GM18870 (cell line): Measurements from ENCODE around the gene TLX1.

Source experiments
- ATAC-seq: cut with Tn5 transposase; IDR thresholded peaks from one replicate; pipeline ENCODE4 v1.9.1; 2021; ENCODE audit warnings: moderate library complexity; ENCODE audit not compliant: unreplicated experiment

The TLX1 gene

GRCh38 chr10:101133489-101134298 is 2.6 kb downstream of the TLX1 start:
- ATAC-seq, result no peak

DNA sequence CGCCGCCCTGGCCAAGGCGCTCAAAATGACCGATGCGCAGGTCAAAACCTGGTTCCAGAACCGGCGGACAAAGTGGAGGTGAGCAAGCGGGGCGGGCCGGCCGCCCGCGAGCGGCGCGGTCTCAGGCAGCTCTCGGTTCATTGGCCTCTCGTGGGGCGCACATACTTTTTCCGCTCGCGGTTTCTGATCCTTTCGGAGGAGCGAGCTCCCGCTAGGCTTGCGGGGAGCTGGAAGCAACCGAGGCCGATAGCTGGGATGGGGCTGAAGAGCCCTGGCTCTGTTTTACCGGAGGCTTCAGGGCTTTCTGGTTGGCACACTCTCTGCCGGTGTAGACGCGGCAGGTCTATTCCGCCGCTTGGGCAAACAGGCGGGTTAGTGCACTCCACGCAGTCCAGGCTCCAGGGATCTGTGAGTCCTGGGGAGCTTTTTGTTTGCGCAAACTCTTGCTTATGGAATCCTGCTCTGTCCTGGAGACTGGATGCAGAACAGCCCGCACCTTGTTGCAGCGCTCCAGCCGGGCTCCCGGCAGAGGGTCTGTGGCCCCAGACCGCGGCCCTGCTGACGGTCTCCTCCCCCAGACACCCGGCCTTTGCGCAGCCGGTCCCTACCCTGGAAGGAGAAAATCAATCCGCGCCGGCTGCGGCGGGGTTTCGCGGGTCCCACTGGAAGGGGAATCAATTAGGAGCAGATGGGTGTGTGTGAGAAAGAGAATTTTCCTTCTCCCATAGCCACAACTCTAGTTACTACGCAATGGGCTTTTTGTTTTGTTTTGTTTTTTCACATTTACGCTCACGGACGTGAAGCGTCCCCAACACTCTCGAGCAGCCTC is 3.4 kb downstream of the TLX1 start:
- ATAC-seq, result no peak

- ATAC-seq, result no peak
These were observed 4.3 kb downstream of the TLX1 start for GRCh38 chr10:101135141-101136006.

- no peak for ATAC-seq
These were observed 5.1 kb downstream of the TLX1 start for GRCh38 chr10:101136007-101136707.

GRCh38 chr10:101136708-101137121 is 5.6 kb downstream of the TLX1 start:
- no peak for ATAC-seq

GRCh38 chr10:101137271-101137670 is 6.2 kb downstream of the TLX1 start:
- ATAC-seq, result no peak

GRCh38 chr10:101138788-101139420 is 7.8 kb downstream of the TLX1 start:
- no peak for ATAC-seq

GRCh38 chr10:101139421-101139911 is 8.4 kb downstream of the TLX1 start:
- ATAC-seq, result no peak

GRCh38 chr10:101140084-101140949 is 9.2 kb downstream of the TLX1 start:
- ATAC-seq, result no peak

DNA sequence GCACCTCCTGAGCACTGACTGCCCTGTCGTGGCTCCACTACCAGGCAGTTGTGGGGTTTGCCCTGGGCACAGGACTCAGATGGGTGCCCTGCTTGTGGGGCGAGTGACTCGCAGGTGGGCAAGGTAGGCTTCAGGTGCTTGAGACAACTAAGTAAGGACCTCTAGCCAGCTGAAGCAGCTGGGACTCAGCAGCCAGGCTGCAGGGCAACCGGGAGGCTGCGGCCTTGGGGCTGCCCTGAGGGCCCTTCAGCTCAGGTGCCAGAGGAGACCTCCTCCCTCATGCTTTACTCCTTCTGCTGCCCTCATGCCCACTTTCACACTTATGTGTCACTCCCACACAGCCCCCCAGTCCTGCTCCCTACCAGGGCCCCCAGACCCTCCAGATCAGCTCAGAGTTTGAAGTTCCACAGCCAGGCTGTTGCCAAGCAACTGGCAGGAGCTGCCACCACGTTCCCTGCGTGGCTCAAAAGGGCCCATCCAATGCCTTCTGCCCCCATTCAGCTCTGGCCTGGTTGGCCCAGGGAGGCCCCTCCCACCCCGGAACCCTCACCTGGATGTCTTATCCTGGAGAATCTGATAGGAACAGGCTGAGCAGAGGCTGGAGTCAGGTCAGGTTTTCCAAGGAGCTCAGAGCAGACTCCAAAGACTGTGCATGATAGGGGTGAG is 10.0 kb downstream of the TLX1 start:
- no peak for ATAC-seq

GRCh38 chr10:101141616-101142532 is 10.8 kb downstream of the TLX1 start:
- ATAC-seq, result no peak

GRCh38 chr10:101142533-101143344 is 11.6 kb downstream of the TLX1 start:
- ATAC-seq, result no peak

GRCh38 chr10:101143345-101143630 is 12.2 kb downstream of the TLX1 start:
- no peak for ATAC-seq

DNA sequence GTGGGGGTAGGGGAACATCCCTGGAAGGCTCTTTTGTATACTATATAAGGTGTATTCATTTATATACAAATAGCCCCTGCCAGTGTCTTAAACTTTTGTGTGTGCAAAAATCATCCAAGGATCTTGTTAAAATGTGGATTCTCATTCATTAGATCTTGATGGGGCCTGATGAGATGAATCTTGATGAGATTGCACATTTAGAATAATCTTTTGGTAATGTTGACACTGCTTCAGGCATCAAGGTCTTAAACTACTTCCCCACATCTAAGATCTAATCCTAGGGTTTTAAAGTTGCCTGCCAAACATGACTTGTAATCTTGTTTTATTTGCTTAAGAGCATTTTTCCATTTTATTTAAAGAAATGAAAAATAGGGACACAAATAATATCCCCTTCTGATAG is 13.0 kb downstream of the TLX1 start:
- ATAC-seq, result no peak

DNA sequence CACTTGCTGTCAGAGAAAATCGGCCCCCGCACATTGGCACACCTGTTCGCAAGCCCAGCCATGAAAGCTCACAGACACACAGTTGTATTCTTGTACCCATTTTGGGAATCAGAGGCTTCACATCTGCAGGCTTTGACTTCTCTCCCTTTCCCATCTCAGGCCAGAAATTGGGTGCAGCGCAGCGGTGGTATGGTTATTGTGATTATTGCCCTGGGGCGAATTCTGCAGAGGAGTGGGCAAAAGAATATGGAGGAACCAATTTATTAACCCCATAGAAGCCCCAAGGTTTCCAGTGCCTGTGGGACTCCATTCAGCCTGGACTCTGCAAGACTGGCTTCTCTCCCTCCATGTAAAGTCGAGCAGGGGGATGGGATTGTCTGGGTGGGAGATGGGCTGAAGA is 14.0 kb downstream of the TLX1 start:
- ATAC-seq, result no peak

- ATAC-seq, result no peak
These were observed 14.8 kb downstream of the TLX1 start for GRCh38 chr10:101145750-101146391.
